Panc1 (cell line): ENCODE measurements around the gene UFD1. TPM values are rescaled to one million over a fixed set of nuclear protein-coding genes. Genes with fewer than 3 reads are reported as not detected.

Experiments used
- ATAC-seq: fragments of 200-7000 bp; cut with Tn5 transposase; 2 replicates; pipeline ENCODE4 v1.9.1; 2020; ENCODE audit warnings: mild to moderate bottlenecking, moderate library complexity
- BruUV-seq: library from RNA; stranded (reverse); fragments of 400-500 nt; replicated peaks from 2 replicates; lab custom pipeline; 2021; lab: Mats Ljungman, UMichigan
- CTCF ChIA-PET: fragments of 300-600 bp; sonication (Branson Sonifier 250); formaldehyde crosslinking; loops from one replicate; lab custom pipeline; 2022; ENCODE audit warnings: antibody characterized with exemption; lab: Charles Lee
- POLR2A ChIA-PET: fragments of 300-600 bp; sonication (Branson Sonifier 250); formaldehyde crosslinking; loops from one replicate; lab custom pipeline; 2022; ENCODE audit warnings: antibody characterized with exemption; lab: Charles Lee
- DNase-seq: peaks from one replicate; pipeline ENCODE4 v3.0.0-alpha.2; 2010; ENCODE audit warnings: low read depth, low spot score
- H3K27ac ChIP-seq: 2 replicates; pipeline ENCODE4 v1.5.1; 2011; ENCODE audit warnings: mild to moderate bottlenecking, low read length, inconsistent platforms
- H3K27me3 ChIP-seq: fragments of 200-500 bp; sonication (Bioruptor generic); 2 replicates; pipeline ENCODE4 v1.6.0; 2014; ENCODE audit warnings: low read length, inconsistent platforms; ENCODE audit not compliant: control insufficient read depth, insufficient read depth
- H3K36me3 ChIP-seq: fragments of 200-500 bp; sonication (Bioruptor generic); 2 replicates; pipeline ENCODE4 v1.5.1; 2014; ENCODE audit warnings: inconsistent platforms, mild to moderate bottlenecking, low read length, moderate library complexity; ENCODE audit not compliant: control insufficient read depth, insufficient read depth
- H3K4me1 ChIP-seq: 2 replicates; pipeline ENCODE4 v1.5.1; 2011; ENCODE audit warnings: inconsistent platforms, mild to moderate bottlenecking, low read length, moderate library complexity; ENCODE audit not compliant: control insufficient read depth, insufficient read depth
- H3K4me3 ChIP-seq, 2 experiments: 2 replicates each; pipeline ENCODE4 v1.5.1; 2011 to 2012; ENCODE audit warnings: low read depth in 2 of 2, low read length in 2 of 2, mild to moderate bottlenecking in 2 of 2, inconsistent platforms in 1 of 2, moderate library complexity in 1 of 2
- H3K9me3 ChIP-seq: fragments of 200-500 bp; sonication (Bioruptor generic); 2 replicates; pipeline ENCODE4 v1.5.1; 2014; ENCODE audit warnings: low read depth, mild to moderate bottlenecking, inconsistent platforms, low read length, moderate library complexity; ENCODE audit not compliant: control insufficient read depth, insufficient read depth
- POLR2AphosphoS5 ChIP-seq: IDR thresholded peaks from 2 replicates; pipeline ENCODE4 v1.6.1; 2012; ENCODE audit warnings: mild to moderate bottlenecking, low read depth, low read length, moderate library complexity
- SIN3A ChIP-seq: IDR thresholded peaks from 2 replicates; pipeline ENCODE4 v1.6.1; 2012; ENCODE audit warnings: low read depth, mild to moderate bottlenecking, low read length, moderate library complexity, borderline replicate concordance; ENCODE audit not compliant: insufficient read depth
- TCF7L2 ChIP-seq: IDR thresholded peaks from 2 replicates; pipeline ENCODE4 v1.6.1; 2011; ENCODE audit warnings: mild to moderate bottlenecking, low read depth, low read length, inconsistent platforms
- in situ Hi-C: cut with HindIII; loops from 2 replicates; pipeline ENCODE4 v1.10.0; 2016; ENCODE audit warnings: low sequenced_read_pairs, low pct_unique_long_range_greater_than_20kb
- intact Hi-C: fragments of 100-400 bp; cut with micrococcal nuclease; formaldehyde crosslinking; loops from one replicate; pipeline ENCODE4 v1.10.0; 2022; ENCODE audit not compliant: unreplicated experiment
- total RNA-seq: library from RNA; stranded (reverse); gene quantifications from one replicate; pipeline ENCODE4 v1.2.1, GENCODE V29; 2021; ENCODE audit not compliant: unreplicated experiment
- TF ChIP-seq, protein P1 (sequence below), 2 experiments: IDR thresholded peaks; 2 replicates each; pipeline ENCODE4 v1.6.1; 2011 to 2012; ENCODE audit warnings: low read depth in 2 of 2, control low read depth in 1 of 2, low read length in 1 of 2, mild to moderate bottlenecking in 1 of 2, moderate library complexity in 1 of 2; ENCODE audit not compliant: insufficient read depth in 1 of 2
- TF ChIP-seq, protein P2 (sequence below): fragments of 450-650 bp; IDR thresholded peaks from 2 replicates; pipeline ENCODE4 v1.5.1; 2017; ENCODE audit warnings: mild to moderate bottlenecking

UFD1 gene
- total RNA-seq, 1 experiment from 2014 or later = 82.8 TPM

DNA sequence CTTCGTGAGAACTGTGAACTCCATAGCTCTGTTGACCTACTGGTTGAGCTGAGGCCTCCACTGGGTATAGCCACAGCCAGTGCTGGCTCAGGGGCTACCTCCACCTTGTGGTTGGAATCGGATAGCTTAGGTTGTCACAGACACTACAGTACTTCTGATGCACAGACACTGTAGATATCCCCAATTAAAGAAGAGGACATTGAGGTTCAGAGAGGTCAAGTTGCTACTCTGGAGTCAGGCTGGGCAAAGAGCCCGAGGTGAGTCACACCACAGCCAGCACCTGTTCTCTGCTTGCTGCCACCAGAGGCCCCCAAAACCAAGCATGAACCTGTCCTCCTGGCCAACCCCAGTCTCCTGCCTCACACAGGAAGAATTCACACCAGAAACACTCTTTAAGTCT lies 5.4 kb downstream of the UFD1 start:
- ChIA-PET CTCF (interaction anchor here (0.6 kb wide), 1 partner anchor 16 kb away, joined by 3 read pairs; no protein-coding TSS in a partner anchor), POLR2A (interaction anchor here (0.6 kb wide), 1 partner anchor 356 kb away, joined by 3 read pairs; no protein-coding TSS in a partner anchor)
- no peak for DNase-seq
- peak; percentile 61; the same call in 1 of the 2 replicates for ATAC-seq
- BruUV-seq = no TSS peak
- H3K27me3 ChIP-seq = no peaks in the 10 kb centered on the region
- no peak overlapping the region for H3K27ac ChIP-seq
- intact Hi-C loops = no loop called here
- H3K4me1 ChIP-seq = peaks cover 3% of the 10 kb centered on the region; the same call in 1 of the 2 replicates
- in situ Hi-C loops = no loop called here
- TF ChIP-seq SIN3A = no peak
- no peak for TF ChIP-seq TCF7L2
- TF ChIP-seq, protein P1, sequence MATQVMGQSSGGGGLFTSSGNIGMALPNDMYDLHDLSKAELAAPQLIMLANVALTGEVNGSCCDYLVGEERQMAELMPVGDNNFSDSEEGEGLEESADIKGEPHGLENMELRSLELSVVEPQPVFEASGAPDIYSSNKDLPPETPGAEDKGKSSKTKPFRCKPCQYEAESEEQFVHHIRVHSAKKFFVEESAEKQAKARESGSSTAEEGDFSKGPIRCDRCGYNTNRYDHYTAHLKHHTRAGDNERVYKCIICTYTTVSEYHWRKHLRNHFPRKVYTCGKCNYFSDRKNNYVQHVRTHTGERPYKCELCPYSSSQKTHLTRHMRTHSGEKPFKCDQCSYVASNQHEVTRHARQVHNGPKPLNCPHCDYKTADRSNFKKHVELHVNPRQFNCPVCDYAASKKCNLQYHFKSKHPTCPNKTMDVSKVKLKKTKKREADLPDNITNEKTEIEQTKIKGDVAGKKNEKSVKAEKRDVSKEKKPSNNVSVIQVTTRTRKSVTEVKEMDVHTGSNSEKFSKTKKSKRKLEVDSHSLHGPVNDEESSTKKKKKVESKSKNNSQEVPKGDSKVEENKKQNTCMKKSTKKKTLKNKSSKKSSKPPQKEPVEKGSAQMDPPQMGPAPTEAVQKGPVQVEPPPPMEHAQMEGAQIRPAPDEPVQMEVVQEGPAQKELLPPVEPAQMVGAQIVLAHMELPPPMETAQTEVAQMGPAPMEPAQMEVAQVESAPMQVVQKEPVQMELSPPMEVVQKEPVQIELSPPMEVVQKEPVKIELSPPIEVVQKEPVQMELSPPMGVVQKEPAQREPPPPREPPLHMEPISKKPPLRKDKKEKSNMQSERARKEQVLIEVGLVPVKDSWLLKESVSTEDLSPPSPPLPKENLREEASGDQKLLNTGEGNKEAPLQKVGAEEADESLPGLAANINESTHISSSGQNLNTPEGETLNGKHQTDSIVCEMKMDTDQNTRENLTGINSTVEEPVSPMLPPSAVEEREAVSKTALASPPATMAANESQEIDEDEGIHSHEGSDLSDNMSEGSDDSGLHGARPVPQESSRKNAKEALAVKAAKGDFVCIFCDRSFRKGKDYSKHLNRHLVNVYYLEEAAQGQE (IDR thresholded peaks at IDR 0.05; ENCODE audit: insufficient read depth in 1 of 2, low read depth in 2 of 2, low read length in 1 of 2) = no peak
- TF ChIP-seq, protein P2, sequence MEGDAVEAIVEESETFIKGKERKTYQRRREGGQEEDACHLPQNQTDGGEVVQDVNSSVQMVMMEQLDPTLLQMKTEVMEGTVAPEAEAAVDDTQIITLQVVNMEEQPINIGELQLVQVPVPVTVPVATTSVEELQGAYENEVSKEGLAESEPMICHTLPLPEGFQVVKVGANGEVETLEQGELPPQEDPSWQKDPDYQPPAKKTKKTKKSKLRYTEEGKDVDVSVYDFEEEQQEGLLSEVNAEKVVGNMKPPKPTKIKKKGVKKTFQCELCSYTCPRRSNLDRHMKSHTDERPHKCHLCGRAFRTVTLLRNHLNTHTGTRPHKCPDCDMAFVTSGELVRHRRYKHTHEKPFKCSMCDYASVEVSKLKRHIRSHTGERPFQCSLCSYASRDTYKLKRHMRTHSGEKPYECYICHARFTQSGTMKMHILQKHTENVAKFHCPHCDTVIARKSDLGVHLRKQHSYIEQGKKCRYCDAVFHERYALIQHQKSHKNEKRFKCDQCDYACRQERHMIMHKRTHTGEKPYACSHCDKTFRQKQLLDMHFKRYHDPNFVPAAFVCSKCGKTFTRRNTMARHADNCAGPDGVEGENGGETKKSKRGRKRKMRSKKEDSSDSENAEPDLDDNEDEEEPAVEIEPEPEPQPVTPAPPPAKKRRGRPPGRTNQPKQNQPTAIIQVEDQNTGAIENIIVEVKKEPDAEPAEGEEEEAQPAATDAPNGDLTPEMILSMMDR = no peak
- TF ChIP-seq POLR2AphosphoS5 = no peak
- H3K4me3 ChIP-seq = no peak overlapping the region
- H3K36me3 ChIP-seq = peaks cover 6% of the 10 kb centered on the region
- no peaks in the 10 kb centered on the region for H3K9me3 ChIP-seq

DNA sequence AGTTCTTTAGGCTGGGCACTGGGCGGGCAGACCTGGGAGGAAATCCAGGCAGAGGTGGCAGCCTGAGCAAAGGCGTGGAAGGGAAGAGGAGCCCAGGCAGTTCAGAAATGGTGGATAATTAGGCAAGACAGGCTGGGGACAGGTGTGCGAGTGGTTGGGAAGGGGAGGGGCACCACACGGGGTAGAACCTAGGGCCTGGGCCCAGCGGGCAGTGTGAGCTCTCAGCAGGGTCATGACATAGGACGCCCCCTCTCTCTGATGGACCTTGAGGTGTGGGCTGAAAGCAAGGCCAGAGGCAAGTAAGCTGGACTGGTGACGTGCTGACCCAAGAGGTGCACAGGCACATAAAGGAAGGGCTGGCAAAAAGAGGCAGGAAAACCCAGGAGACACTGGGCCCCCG lies 6.8 kb downstream of the UFD1 start:
- no peaks in the 10 kb centered on the region for H3K9me3 ChIP-seq

More for the DNA sequence above, 6.8 kb downstream of the UFD1 start:
- no peak overlapping the region for H3K4me3 ChIP-seq
- ATAC-seq (no peak), DNase-seq (no peak)
- no peak overlapping the region for H3K27ac ChIP-seq
- BruUV-seq = no TSS peak
- TF ChIP-seq SIN3A (no peak), TCF7L2 (no peak), POLR2AphosphoS5 (no peak)
- TF ChIP-seq, protein P1 (IDR thresholded peaks at IDR 0.05; ENCODE audit: insufficient read depth in 1 of 2, low read depth in 2 of 2, low read length in 1 of 2) = no peak
- TF ChIP-seq, protein P2 = no peak
- no peaks in the 10 kb centered on the region for H3K27me3 ChIP-seq
- H3K36me3 ChIP-seq = peaks cover 6% of the 10 kb centered on the region
- intact Hi-C loops (no loop called here), in situ Hi-C loops (no loop called here)
- ChIA-PET POLR2A (no interaction called here), CTCF (no interaction called here)
- H3K4me1 ChIP-seq = peaks cover under 1% of the 10 kb centered on the region; the same call in 1 of the 2 replicates
